H1 (cell line): ENCODE measurements around the gene CFAP161. TPM values are rescaled to one million over a fixed set of nuclear protein-coding genes. Genes with fewer than 3 reads are reported as not detected.

Source experiments
- CTCF ChIA-PET: fragments of 300-600 bp; sonication (Branson Sonifier 250); formaldehyde crosslinking; loops from one replicate; lab custom pipeline; 2021; ENCODE audit not compliant: partially characterized antibody; lab: Charles Lee
- POLR2A ChIA-PET: fragments of 300-600 bp; sonication (Branson Sonifier 250); formaldehyde crosslinking; loops from one replicate; lab custom pipeline; 2021; ENCODE audit warnings: inconsistent platforms; ENCODE audit not compliant: partially characterized antibody; lab: Charles Lee
- DNase-seq, 2 experiments: peaks; one replicate each; pipeline versions ENCODE4 v3.0.0 to v3.0.0-alpha.2; 2010 to 2022; ENCODE audit warnings: low spot score in 2 of 2, low read depth in 1 of 2, mixed read lengths in 1 of 2
- FAIRE-seq: peaks from 2 replicates; lab custom pipeline; 2011; peaks lifted over from hg19 to GRCh38; lab: Jason Lieb, UNC
- H2AFZ ChIP-seq: 2 replicates; pipeline ENCODE4 v1.8.1; 2012; ENCODE audit warnings: low read length, inconsistent platforms
- H2AK5ac ChIP-seq: 2 replicates; pipeline ENCODE4 v1.6.1; 2013; ENCODE audit warnings: low read depth, low read length
- H2BK120ac ChIP-seq: replicated peaks from 2 replicates; pipeline ENCODE3; 2013; ENCODE audit warnings: low read depth, low read length, inconsistent platforms
- H2BK12ac ChIP-seq: 2 replicates; pipeline ENCODE4 v1.6.1; 2013; ENCODE audit warnings: low read depth, low read length
- H2BK15ac ChIP-seq: 2 replicates; pipeline ENCODE4 v1.6.1; 2013; ENCODE audit warnings: low read length
- H2BK20ac ChIP-seq: 2 replicates; pipeline ENCODE4 v1.6.1; 2013; ENCODE audit warnings: low read length
- H2BK5ac ChIP-seq: 2 replicates; pipeline ENCODE4 v1.6.1; 2013; ENCODE audit warnings: low read depth, low read length
- H3K14ac ChIP-seq: 2 replicates; pipeline ENCODE4 v1.6.1; 2013; ENCODE audit warnings: inconsistent platforms; ENCODE audit not compliant: insufficient read length
- H3K18ac ChIP-seq: 2 replicates; pipeline ENCODE4 v1.6.1; 2013; ENCODE audit warnings: low read length; ENCODE audit errors: extremely low read depth
- H3K23ac ChIP-seq: 2 replicates; pipeline ENCODE4 v1.6.1; 2013; ENCODE audit warnings: inconsistent platforms; ENCODE audit not compliant: insufficient read length
- H3K23me2 ChIP-seq: 2 replicates; pipeline ENCODE4 v1.6.1; 2013; ENCODE audit warnings: low read depth, low read length
- H3K27ac ChIP-seq: 2 replicates; pipeline ENCODE4 v1.6.1; 2011; ENCODE audit warnings: low read depth, low read length, inconsistent platforms
- H3K27me3 ChIP-seq, 4 experiments: replicated peaks in 1 of 4; 1 replicate in 1 of 4; 2 replicates in 3 of 4; pipeline versions ENCODE4 v1.6.1 to v1.8.1; 2011 to 2013; ENCODE audit warnings: low read length in 3 of 4, mild to moderate bottlenecking in 3 of 4, inconsistent platforms in 2 of 4, mixed read lengths in 2 of 4, moderate library complexity in 1 of 4; ENCODE audit not compliant: control insufficient read depth in 3 of 4, insufficient read depth in 3 of 4; ENCODE audit errors: extremely low read depth in 1 of 4
- H3K36me3 ChIP-seq, 4 experiments: 2 replicates each; pipeline versions ENCODE4 v1.6.1 to v1.8.1; 2011 to 2013; ENCODE audit warnings: mild to moderate bottlenecking in 4 of 4, low read length in 3 of 4, moderate library complexity in 2 of 4, control low read depth in 1 of 4, inconsistent platforms in 1 of 4; ENCODE audit not compliant: insufficient read depth in 4 of 4, control insufficient read depth in 2 of 4
- H3K4ac ChIP-seq: replicated peaks from 2 replicates; pipeline ENCODE3; 2013; ENCODE audit warnings: low read length, low read depth, mixed read lengths, inconsistent platforms; ENCODE audit not compliant: insufficient read length
- H3K4me1 ChIP-seq, 4 experiments: replicated peaks in 1 of 4; 1 replicate in 1 of 4; 2 replicates in 3 of 4; pipeline versions ENCODE4 v1.6.1 to v1.8.1; 2011 to 2013; ENCODE audit warnings: low read length in 3 of 4, inconsistent platforms in 2 of 4, mixed read lengths in 1 of 4; ENCODE audit not compliant: insufficient read depth in 4 of 4, control insufficient read depth in 3 of 4
- H3K4me2 ChIP-seq, 2 experiments: 2 replicates each; pipeline versions ENCODE4 v1.6.1 to v1.8.1; 2011 to 2013; ENCODE audit warnings: low read depth in 2 of 2, low read length in 2 of 2, control low read depth in 1 of 2, inconsistent platforms in 1 of 2, mild to moderate bottlenecking in 1 of 2; ENCODE audit not compliant: insufficient read depth in 1 of 2
- H3K4me3 ChIP-seq, 4 experiments: fragments of 200-600, 300-600 bp in 1 of 4; sonication (generic), shearing (Covaris generic), sonication (Bioruptor Twin) in 1 of 4; 2 replicates each; pipeline versions ENCODE4 v1.5.1 to v1.8.1; 2011 to 2016; ENCODE audit warnings: low read length in 4 of 4, low read depth in 3 of 4, control low read depth in 2 of 4, inconsistent platforms in 2 of 4, mild to moderate bottlenecking in 2 of 4, mixed read lengths in 1 of 4, moderate library complexity in 1 of 4; ENCODE audit not compliant: insufficient read depth in 2 of 4; ENCODE audit errors: extremely low read depth in 1 of 4
- H3K56ac ChIP-seq: replicated peaks from 2 replicates; pipeline ENCODE3; 2013; ENCODE audit warnings: low read depth, mild to moderate bottlenecking, mixed read lengths, low read length, inconsistent platforms; ENCODE audit not compliant: insufficient read length
- H3K79me1 ChIP-seq: 2 replicates; pipeline ENCODE4 v1.6.1; 2013; ENCODE audit warnings: low read depth, low read length, control low read depth
- H3K79me2 ChIP-seq, 2 experiments: 2 replicates each; pipeline versions ENCODE4 v1.6.1 to v1.8.1; 2012 to 2013; ENCODE audit warnings: low read length in 2 of 2, mild to moderate bottlenecking in 2 of 2, inconsistent platforms in 1 of 2; ENCODE audit not compliant: insufficient read depth in 2 of 2, control insufficient read depth in 1 of 2
- H3K9ac ChIP-seq, 4 experiments: replicated peaks in 1 of 4; 1 replicate in 1 of 4; 2 replicates in 3 of 4; pipeline versions ENCODE4 v1.6.1 to v1.8.1; 2011 to 2013; ENCODE audit warnings: low read depth in 3 of 4, low read length in 3 of 4, control low read depth in 2 of 4, mild to moderate bottlenecking in 2 of 4, moderate library complexity in 2 of 4, inconsistent platforms in 1 of 4; ENCODE audit errors: extremely low read depth in 1 of 4
- H3K9me3 ChIP-seq, 2 experiments: 2 replicates each; pipeline versions ENCODE4 v1.6.1 to v1.8.1; 2012 to 2013; ENCODE audit warnings: mild to moderate bottlenecking in 2 of 2, moderate library complexity in 2 of 2, control low read depth in 1 of 2, inconsistent platforms in 1 of 2, low read depth in 1 of 2, low read length in 1 of 2, mixed read lengths in 1 of 2; ENCODE audit not compliant: insufficient read depth in 2 of 2
- H4K20me1 ChIP-seq, 2 experiments: replicated peaks in 1 of 2; 2 replicates each; pipeline versions ENCODE3 to v1.8.1; 2011 to 2013; ENCODE audit warnings: inconsistent platforms in 2 of 2, low read length in 2 of 2, mild to moderate bottlenecking in 1 of 2; ENCODE audit not compliant: insufficient read depth in 2 of 2, control insufficient read depth in 1 of 2
- H4K5ac ChIP-seq: 2 replicates; pipeline ENCODE4 v1.6.1; 2013; ENCODE audit warnings: low read length, low read depth, mixed read lengths, inconsistent platforms; ENCODE audit not compliant: insufficient read length
- H4K8ac ChIP-seq: 2 replicates; pipeline ENCODE4 v1.8.0; 2013; ENCODE audit warnings: mild to moderate bottlenecking, moderate library complexity, low read length, inconsistent platforms; ENCODE audit not compliant: insufficient read depth; ENCODE audit errors: extremely low read depth
- H4K91ac ChIP-seq: replicated peaks from 2 replicates; pipeline ENCODE3; 2013; ENCODE audit warnings: low read length, mixed read lengths, inconsistent platforms; ENCODE audit not compliant: insufficient read length
- CTCF ChIP-seq, 3 experiments: IDR thresholded peaks; 1 replicate in 2 of 3; 2 replicates in 1 of 3; pipeline versions ENCODE4 v1.5.1 to v1.6.1; 2011; ENCODE audit warnings: low read length in 3 of 3, mild to moderate bottlenecking in 3 of 3, inconsistent platforms in 2 of 3, low read depth in 1 of 3, moderate library complexity in 1 of 3; ENCODE audit not compliant: insufficient read depth in 1 of 3; ENCODE audit errors: control extremely low read depth in 1 of 3
- NANOG ChIP-seq: IDR thresholded peaks from 2 replicates; pipeline ENCODE4 v1.6.1; 2011; ENCODE audit warnings: low read length, low read depth, mild to moderate bottlenecking, inconsistent platforms; ENCODE audit not compliant: insufficient read depth, poor library complexity, severe bottlenecking
- RAD21 ChIP-seq, 2 experiments: IDR thresholded peaks in 1 of 2; conservative IDR thresholded peaks in 1 of 2; 2 replicates each; pipeline ENCODE4 v1.6.1; 2011; ENCODE audit warnings: low read depth in 2 of 2, low read length in 2 of 2, improper control_type of control experiment in 1 of 2, inconsistent platforms in 1 of 2, mild to moderate bottlenecking in 1 of 2, moderate library complexity in 1 of 2
- WGBS, 2 experiments: shearing (Covaris generic) in 1 of 2; methylation state at CpG; one replicate each; pipeline versions ENCODE4 v1.1.6 to v1.1.7; 2013 to 2015; ENCODE audit warnings: low lambda C conversion rate in 2 of 2, mixed read lengths in 2 of 2, inconsistent platforms in 1 of 2, low coverage in 1 of 2, missing lambda C conversion rate in 1 of 2; ENCODE audit not compliant: insufficient replicate concordance in 2 of 2, insufficient coverage in 1 of 2, insufficient read length in 1 of 2; ENCODE audit errors: extremely low coverage in 1 of 2, missing lambda C conversion rate in 1 of 2; 5-methylcytosine and 5-hydroxymethylcytosine counted together
- polyA plus RNA-seq, 7 experiments: library from polyadenylated mRNA; depleted of rRNA in 3 of 7; stranded (reverse) in 5 of 7; unstranded in 2 of 7; fragments of >200 nt in 5 of 7; fragments of 200-250 nt in 2 of 7; gene quantifications; 1 replicate in 5 of 7; 2 replicates in 1 of 7; 4 replicates in 1 of 7; pipeline versions ENCODE4 v1.2.1 to v1.2.3, GENCODE V29; 2011 to 2013; ENCODE audit warnings: missing spikeins in 2 of 7, mixed read lengths in 2 of 7
- total RNA-seq: library from RNA; stranded (reverse); fragmentation: NEBNext Ultra II Directional; extraction: Animal tissue kit (Norgen Biotek cat#: 25700); gene quantifications from 2 replicates; pipeline ENCODE4 v1.2.1, GENCODE V29; 2021

CFAP161 gene
- total and polyA plus RNA-seq, 2 of the 8 experiments (the other 6 are each of a cell fraction or from before 2014, with no cell fraction given), result 0.05 TPM; not detected in 1

- FAIRE-seq (no peak), DNase-seq (peak in 1 of 2 experiments; percentile 45)
- H3K14ac ChIP-seq, result no peak overlapping the region
- H3K4me3 ChIP-seq, result no peak overlapping the region
- H3K4me1 ChIP-seq, result no peaks in the 10 kb centered on the region
- no peaks in the 10 kb centered on the region for H3K23me2 ChIP-seq
- H4K5ac ChIP-seq, result no peak overlapping the region
- H3K36me3 ChIP-seq, result no peaks in the 10 kb centered on the region
- no peaks in the 10 kb centered on the region for H3K79me2 ChIP-seq
- H2AFZ ChIP-seq, result 0 out of 2 replicates have a peak overlapping the region, but pooled peaks have one; percentile 11
- H3K9ac ChIP-seq, result no peak overlapping the region
- H2BK5ac ChIP-seq, result no peak overlapping the region
- no peak overlapping the region for H2BK15ac ChIP-seq
- no peak for TF ChIP-seq NANOG
- TF ChIP-seq RAD21 (IDR thresholded peaks at IDR 0.05 in 1 of 2, conservative IDR thresholded peaks at IDR 0.05 in 1 of 2; ENCODE audit: low read depth in 2 of 2, low read length in 2 of 2), result peak; percentile 42 to 45
- TF ChIP-seq CTCF (IDR thresholded peaks at IDR 0.05; ENCODE audit: control extremely low read depth in 1 of 3, insufficient read depth in 1 of 3, low read depth in 1 of 3, low read length in 3 of 3), result peak; percentile 20 to 34 (median 29); a peak in 3 of 4 replicates
- TF ChIP-seq, all 59 proteins: peak for 2
- Histone ChIP-seq H3K23ac (no peak overlapping the region), H4K20me1 (no peaks in the 10 kb centered on the region), H3K4me2 (no peak overlapping the region; a peak in 1 of 4 replicates), H3K79me1 (no peaks in the 10 kb centered on the region), H3K9me3 (no peaks in the 10 kb centered on the region), H4K91ac (no peak overlapping the region), H2BK20ac (no peak overlapping the region), H3K56ac (no peak overlapping the region), H3K27ac (no peak overlapping the region), H2BK12ac (no peak overlapping the region), H4K8ac (no peak overlapping the region), H3K27me3 (no peaks in the 10 kb centered on the region; a peak in 1 of 7 replicates), H2AK5ac (no peak overlapping the region), H3K4ac (no peak overlapping the region), H3K18ac (no peak overlapping the region), H2BK120ac (no peak overlapping the region)
- WGBS, 2 experiments, result 68% methylated on average over 13 of the region's 13 CpGs; no CpG with 5 or more reads in 1 of the 2 experiments
- CTCF ChIA-PET, result interaction anchor here (1.0 to 3.2 kb wide), 7 partner anchors 9 to 87 kb away, joined by 4 to 13 read pairs (median 5); no protein-coding TSS in a partner anchor
- POLR2A ChIA-PET, result no interaction called here
Observed at GRCh38 chr15:81182756-81183438, 48.8 kb downstream of the CFAP161 start.
